HG03097 (cell line): ENCODE results near the gene SHOX.
"Not testable (repeated sequence)": the region's sequence is repeated elsewhere in the genome, so short reads cannot be mapped to it uniquely, and the experiment has no call there.

ENCODE experiments used
- ATAC-seq: cut with Tn5 transposase; IDR thresholded peaks from one replicate; pipeline ENCODE4 v1.9.1; 2021; ENCODE audit not compliant: unreplicated experiment, low FRiP score

Gene SHOX

GRCh38 chrX:621705-622503 lies 8.7 kb upstream of the SHOX start:
- ATAC-seq: no peak

GRCh38 chrX:622802-623201 lies 7.8 kb upstream of the SHOX start:
- not testable (repeated sequence) for ATAC-seq

- ATAC-seq: no peak
These were observed 7.4 kb upstream of the SHOX start for GRCh38 chrX:623268-623598.

DNA sequence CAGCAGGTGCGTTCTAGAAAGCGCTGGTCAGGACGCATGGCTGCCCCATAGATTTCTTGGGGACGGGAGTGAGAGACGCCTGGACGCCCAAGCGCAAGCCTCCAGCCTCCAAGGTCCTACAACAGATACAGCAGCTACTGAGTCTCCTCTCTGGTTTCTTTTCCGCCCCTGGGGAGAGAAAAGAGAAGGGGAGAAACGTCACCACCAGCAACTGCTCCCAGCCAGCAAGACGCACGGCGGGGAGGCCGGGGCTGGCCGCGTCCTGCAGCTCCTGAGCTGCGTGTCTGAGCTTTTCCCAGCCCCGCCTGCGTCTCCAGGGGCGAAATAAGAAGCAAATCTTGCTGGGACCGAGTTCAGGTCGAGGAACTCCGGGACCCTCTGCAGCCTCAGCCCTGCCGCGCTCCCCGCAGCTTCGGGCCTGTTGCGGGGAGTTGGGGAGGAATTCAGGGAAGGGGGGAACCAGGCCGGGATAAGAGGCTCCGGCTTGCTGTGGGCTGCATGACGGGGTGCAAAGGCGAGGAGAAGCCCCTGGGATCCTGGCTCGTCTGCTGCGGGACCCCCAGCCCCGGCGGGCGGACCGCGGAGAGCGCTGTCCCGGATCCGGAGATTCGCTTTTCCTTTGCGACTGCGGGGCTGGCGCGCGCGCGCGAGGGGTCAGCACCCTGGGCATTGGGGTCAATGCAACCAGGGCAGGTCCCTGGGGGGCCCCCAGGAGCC lies 6.8 kb upstream of the SHOX start:
- no peak for ATAC-seq

GRCh38 chrX:625137-625691 lies 5.4 kb upstream of the SHOX start:
- ATAC-seq: no peak

GRCh38 chrX:626047-626446 lies 4.5 kb upstream of the SHOX start:
- not testable (repeated sequence) for ATAC-seq

DNA sequence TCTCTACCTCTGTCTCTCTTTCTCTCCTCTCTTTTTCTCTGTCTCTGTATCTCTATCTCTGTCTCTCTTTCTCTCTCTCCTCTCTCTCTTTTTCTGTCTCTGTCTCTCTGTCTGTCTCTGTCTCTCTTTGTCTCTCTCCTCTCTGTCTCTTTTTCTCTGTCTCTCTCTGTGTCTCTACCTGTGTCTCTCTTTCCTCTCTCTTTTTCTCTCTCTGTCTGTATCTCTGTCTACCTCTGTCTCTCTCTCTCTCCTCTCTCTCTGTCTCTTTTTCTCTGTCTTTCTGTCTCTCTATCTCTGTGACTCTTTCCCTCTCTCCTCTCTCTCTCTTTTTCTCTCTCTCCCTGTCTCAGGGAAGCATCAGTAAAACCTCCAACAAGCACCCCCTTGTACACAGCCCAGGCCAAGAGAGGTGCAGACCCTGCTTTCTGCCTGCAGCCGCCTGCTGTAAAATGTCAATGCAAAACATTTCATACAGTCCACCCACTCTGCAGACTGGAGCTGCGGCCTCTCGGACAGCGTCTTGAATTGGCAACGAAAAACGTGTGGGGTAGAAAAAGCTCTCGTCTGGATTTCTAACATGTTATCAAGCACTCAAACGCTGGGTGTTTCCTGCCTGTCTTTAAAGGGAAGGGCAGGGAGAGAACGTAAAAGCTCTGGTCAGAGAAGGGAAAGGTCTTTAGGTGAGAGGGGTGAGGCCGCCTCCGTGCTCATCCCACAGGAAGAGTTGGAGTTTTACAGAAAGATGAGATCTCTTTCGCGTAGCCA lies 3.7 kb upstream of the SHOX start:
- ATAC-seq: no peak

- no peak for ATAC-seq
These were observed 3.0 kb upstream of the SHOX start for GRCh38 chrX:627510-627981.

GRCh38 chrX:627995-628394 lies 2.6 kb upstream of the SHOX start:
- ATAC-seq: no peak

DNA sequence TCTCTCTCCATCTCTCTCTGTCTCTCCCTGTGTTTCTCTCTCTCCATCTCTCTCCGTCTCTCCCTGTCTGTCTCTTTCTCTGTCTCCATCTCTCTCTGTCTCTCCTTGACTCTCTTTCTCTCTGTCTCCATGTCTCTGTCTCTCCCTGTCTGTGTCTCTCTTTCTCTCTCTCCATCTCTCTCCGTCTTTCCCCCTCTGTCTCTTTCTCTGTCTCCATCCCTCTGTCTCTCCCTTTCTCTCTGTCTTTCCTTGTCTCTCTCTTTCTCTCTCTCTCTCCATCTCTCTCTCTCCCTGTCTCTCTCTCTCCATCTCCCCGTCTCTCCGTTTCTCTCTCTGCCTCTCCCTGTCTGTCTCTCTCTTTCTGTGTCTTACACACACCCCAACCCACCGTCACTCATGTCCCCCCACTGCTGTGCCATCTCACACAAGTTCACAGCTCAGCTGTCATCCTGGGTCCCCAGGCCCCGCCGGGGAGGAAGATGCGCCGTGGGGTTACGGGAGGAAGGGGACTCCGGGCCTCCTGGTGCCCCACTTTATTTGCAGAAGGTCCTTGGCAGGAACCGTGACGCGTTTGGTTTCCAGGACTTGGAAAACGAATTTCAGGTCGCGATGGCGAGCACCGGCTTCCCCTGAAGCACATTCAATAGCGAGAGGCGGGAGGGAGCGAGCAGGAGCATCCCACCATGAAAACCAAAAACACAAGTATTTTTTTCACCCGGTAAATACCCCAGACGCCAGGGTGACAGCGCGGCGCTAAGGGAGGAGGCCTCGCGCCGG lies 1.2 kb upstream of the SHOX start:
- no peak for ATAC-seq

GRCh38 chrX:630007-630611 lies 482 bp upstream of the SHOX start:
- ATAC-seq: no peak

DNA sequence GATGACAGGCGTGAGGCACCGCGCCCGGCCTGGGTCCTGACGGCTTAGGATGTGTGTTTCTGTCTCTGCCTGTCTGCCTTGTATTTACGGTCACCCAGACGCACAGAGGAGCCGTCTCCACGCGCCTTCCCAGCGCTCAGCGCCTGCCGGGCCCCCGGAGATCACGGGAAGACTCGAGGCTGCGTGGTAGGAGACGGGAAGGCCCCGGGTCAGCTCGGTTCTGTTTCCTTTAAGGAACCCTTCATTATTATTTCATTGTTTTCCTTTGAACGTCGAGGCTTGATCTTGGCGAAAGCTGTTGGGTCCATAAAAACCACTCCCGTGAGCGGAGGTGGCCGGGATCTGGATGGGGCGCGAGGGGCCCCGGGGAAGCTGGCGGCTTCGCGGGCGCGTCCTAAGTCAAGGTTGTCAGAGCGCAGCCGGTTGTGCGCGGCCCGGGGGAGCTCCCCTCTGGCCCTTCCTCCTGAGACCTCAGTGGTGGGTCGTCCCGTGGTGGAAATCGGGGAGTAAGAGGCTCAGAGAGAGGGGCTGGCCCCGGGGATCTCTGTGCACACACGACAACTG lies 1.3 kb downstream of the SHOX start:
- no peak for ATAC-seq

GRCh38 chrX:632366-633042 lies 1.9 kb downstream of the SHOX start:
- ATAC-seq: no peak

- no peak for ATAC-seq
These were observed 2.7 kb downstream of the SHOX start for GRCh38 chrX:633043-633984.

- ATAC-seq: no peak
These were observed 3.7 kb downstream of the SHOX start for GRCh38 chrX:633985-634958.

DNA sequence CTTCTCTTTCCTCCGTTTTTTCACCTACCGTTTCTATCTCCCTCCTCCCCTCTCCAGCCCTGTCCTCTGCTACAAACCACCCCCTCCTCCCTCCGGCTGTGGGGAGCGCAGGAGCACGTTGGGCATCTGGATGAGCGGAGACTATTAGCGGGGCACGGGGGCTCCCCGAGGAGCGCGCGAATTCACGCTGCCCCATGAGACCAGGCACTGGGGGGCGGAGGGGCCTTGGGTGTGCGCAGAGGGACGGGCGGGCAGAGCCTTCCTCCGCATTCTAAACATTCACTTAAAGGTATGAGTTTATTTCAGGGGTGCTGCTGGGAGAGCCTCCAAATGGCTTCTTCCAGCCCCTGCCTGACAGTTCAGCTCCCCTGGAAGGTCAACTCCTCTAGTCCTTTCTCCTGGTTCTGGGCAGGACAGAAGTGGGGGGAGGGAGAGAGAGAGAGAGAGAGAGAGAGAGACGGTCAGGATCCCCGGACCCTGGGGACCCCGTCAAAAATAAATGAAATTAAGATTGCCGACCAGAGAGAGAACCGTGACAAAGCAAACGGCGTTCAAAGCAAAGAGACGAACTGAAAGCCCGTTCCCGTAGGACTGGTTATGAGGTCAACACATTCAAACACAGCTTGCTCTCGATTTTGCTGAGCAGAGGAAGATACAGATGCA lies 5.0 kb downstream of the SHOX start:
- no peak for ATAC-seq
